Measurements from ENCODE around the gene SLC6A1. TPM values are rescaled to one million over a fixed set of nuclear protein-coding genes. Genes with fewer than 3 reads are reported as not detected.

The SLC6A1 gene
- total RNA-seq = not detected in 2 replicates

DNA sequence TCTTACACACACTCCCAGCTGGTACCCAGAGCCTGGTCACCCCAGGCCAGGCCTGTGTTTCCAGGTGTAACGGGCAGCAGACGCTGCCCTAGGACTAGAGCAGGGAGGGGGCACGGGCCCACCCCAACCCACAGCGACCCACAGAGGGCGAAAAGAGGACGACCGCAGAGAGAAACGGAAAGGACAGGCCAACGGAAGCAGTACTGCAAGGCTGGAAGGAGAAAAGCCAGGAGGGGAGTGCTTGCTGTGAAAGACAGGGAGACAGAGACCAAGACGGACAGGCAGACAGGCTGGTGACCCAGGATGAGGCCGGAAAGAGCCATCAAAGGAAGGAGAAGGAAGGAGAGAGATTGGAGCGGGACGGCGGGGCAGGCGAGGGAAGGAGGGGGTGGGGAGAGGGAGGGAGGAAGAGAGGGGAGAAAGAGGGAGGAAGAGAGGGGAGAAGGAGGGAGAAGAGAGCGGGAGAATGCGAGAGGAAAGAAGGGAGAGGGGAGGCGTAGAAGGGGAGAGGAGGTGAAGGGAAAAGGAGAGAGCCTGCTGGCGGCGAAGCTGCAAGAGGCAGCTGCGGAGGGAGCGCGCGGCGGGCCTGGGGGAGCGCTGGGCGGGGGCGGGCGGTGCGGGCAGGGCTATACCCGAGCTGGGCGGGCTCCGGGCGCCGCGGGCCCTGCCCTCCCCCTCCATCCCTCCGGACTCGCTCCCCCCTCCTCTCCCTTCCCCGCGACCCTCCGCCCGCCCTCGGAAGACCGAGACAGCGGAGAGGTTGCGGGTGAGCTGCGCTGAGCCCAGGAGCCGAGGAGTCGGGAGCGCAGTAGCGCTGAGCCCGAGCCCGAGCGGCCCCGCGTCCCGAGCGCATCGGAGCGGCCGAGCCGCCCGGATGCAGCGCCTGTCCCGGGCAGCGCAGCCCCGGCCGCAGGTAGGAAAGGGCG is at the start of gene SLC6A1:
Gene SLC6A1, plus strand, starts transcription at position 732 of the 926 bp plus-strand sequence. CDS start 24,464 bp downstream, outside the sequence.
- TF ChIP-seq CTCF (IDR thresholded peaks at IDR 0.05; ENCODE audit: insufficient read depth, low read length, poor library complexity, severe bottlenecking) = no peak
- DNase-seq (ENCODE audit: low read depth) = no peak
- Histone ChIP-seq H3K36me3 (ENCODE audit: control insufficient read depth, insufficient read depth, low read length) (no peaks in the 10 kb centered on the region), H3K4me3 (ENCODE audit: low read depth, low read length) (no peak within 1 kb of the TSS), H3K27me3 (ENCODE audit: control insufficient read depth, insufficient read depth, low read length) (peaks cover 54% of the 10 kb centered on the region)

- TF ChIP-seq CTCF (IDR thresholded peaks at IDR 0.05; ENCODE audit: insufficient read depth, low read length, poor library complexity, severe bottlenecking) = no peak
- no peak overlapping the region for H3K4me3 ChIP-seq (ENCODE audit: low read depth, low read length)
Observed at GRCh38 chr3:10944866-10945265, 47.7 kb upstream of the SLC6A1 start.

DNA sequence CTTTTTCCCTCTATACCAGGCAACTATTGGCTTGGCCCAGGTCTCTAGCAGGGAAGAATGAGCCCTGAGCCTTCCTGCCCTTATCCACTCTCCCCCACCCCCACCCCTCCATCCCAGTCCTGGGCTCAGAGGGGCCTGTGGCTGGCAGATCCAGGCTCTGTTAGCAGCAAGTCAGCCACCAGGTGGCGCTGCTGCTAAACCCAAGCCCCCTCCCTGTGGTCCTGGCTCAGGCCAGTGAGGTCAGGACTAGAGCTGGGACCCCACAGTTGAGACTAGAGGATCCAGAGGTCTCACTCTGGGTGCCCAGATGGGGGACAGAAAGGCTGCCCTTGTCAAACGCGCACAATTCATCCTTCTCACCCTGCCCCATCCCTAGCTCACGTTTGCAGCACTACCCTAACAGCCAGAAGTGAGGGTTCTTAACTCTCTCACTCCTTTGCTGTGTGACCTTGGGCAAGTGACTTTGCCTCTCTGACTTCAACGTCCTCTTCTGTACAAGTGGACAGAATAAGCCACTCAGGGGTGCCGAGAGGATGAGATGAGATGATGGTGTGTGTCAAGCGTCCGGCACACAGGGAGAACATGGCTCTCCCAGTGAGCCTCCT is 46.8 kb upstream of the SLC6A1 start:
- H3K27me3 ChIP-seq (ENCODE audit: control insufficient read depth, insufficient read depth, low read length) = peaks cover 4% of the 10 kb centered on the region
- DNase-seq (ENCODE audit: low read depth) = no peak
- peak; percentile 74 for TF ChIP-seq CTCF (IDR thresholded peaks at IDR 0.05; ENCODE audit: insufficient read depth, low read length, poor library complexity, severe bottlenecking)
- H3K4me3 ChIP-seq (ENCODE audit: low read depth, low read length) = no peak overlapping the region
- no peaks in the 10 kb centered on the region for H3K36me3 ChIP-seq (ENCODE audit: control insufficient read depth, insufficient read depth, low read length)

More at GRCh38 chr3:10944866-10945265, 47.7 kb upstream of the SLC6A1 start:
- Histone ChIP-seq H3K36me3 (ENCODE audit: control insufficient read depth, insufficient read depth, low read length) (no peaks in the 10 kb centered on the region), H3K27me3 (ENCODE audit: control insufficient read depth, insufficient read depth, low read length) (peaks cover 4% of the 10 kb centered on the region)
- no peak for DNase-seq (ENCODE audit: low read depth)

DNA sequence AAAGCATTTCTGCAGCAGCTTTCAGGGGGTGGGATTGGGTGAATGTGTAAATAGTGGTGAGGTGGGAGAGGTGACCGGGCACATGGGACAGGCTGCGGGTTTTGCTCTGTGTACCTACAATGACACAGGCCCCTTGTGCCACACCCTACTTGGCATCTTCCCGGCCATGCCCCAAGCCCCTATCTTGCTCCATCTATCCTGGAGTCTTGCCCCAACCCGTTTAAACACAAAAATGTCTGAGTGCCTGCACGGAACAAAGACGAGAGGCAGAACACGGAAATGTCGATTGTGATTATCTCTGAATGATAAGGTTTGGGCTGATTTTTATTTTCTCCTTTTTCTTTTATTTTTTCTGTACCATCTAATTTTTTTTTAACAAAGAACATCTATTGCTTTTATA is 46.0 kb upstream of the SLC6A1 start:
- no peak overlapping the region for H3K4me3 ChIP-seq (ENCODE audit: low read depth, low read length)
- no peak for DNase-seq (ENCODE audit: low read depth)
- no peak for TF ChIP-seq CTCF (IDR thresholded peaks at IDR 0.05; ENCODE audit: insufficient read depth, low read length, poor library complexity, severe bottlenecking)
- H3K36me3 ChIP-seq (ENCODE audit: control insufficient read depth, insufficient read depth, low read length) = no peaks in the 10 kb centered on the region
- H3K27me3 ChIP-seq (ENCODE audit: control insufficient read depth, insufficient read depth, low read length) = peaks cover 8% of the 10 kb centered on the region

DNA sequence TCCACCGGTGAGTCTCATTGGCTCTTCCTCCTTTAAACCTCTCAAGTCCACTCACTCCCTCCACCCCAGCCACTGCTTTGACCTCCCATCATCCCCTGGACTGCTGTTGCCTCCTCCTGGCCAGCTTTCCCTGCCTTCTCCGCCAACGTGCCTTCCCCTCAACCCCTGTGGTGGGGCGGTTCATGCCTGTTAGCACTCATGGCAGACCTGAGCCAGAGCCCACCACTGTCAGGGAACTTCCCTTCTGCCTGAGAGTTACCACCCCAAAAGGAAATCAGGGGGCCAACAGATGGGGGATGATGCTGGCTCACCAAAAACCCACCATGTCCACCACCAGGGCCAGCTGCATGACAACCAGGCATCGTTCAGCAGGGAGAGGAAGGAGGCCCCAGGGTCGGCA is 44.2 kb upstream of the SLC6A1 start:
- peaks cover 12% of the 10 kb centered on the region for H3K27me3 ChIP-seq (ENCODE audit: control insufficient read depth, insufficient read depth, low read length)
- no peak for DNase-seq (ENCODE audit: low read depth)
- H3K36me3 ChIP-seq (ENCODE audit: control insufficient read depth, insufficient read depth, low read length) = no peaks in the 10 kb centered on the region
- TF ChIP-seq CTCF (IDR thresholded peaks at IDR 0.05; ENCODE audit: insufficient read depth, low read length, poor library complexity, severe bottlenecking) = no peak
- H3K4me3 ChIP-seq (ENCODE audit: low read depth, low read length) = no peak overlapping the region
